Measurements from ENCODE around the gene DNTT.
A peak's percentile ranks its signal among the peaks of the same experiment; 100 is the strongest.

The DNTT gene

DNA sequence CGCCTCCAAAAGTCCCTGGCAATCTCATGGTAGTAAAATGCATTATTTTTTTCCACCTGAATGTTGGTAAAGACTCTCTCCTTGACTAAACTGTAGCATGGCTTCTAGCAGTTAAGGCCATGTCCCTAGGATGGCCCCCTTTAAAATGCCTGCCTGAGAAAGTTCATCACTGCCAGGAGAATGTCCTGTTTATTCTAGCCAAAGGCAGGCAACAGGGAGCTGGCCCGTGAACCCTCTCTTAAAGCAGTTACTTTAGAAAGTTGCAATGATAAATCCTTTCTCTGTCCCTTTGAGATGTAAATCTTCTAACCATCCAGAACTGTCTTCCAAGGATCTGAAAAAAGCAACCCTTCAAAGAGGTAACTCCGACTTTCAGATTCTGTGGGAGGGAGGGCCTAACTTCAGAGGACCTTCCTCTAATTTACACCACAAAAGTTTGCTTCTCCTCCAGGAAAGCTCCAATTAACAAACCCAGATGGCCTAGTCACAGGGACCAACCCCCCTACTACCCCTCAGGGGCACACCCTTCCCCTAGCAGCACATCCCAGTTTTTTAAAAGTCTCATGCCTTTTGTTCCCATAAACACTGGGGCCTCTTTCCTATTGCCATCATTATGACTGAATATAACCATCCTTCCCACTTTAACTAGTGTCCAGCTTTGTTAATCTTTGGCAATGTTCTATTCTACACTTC is 5.5 kb downstream of the DNTT start:
- DNase-seq (ENCODE audit: low spot score): no peak

- DNase-seq (ENCODE audit: low spot score): no peak
Observed at GRCh38 chr10:96310321-96310669, 6.1 kb downstream of the DNTT start.

- DNase-seq (ENCODE audit: low spot score): no peak
Observed at GRCh38 chr10:96311180-96311715, 7.0 kb downstream of the DNTT start.

- no peak for DNase-seq (ENCODE audit: low spot score)
Observed at GRCh38 chr10:96313344-96313743, 9.1 kb downstream of the DNTT start.

DNA sequence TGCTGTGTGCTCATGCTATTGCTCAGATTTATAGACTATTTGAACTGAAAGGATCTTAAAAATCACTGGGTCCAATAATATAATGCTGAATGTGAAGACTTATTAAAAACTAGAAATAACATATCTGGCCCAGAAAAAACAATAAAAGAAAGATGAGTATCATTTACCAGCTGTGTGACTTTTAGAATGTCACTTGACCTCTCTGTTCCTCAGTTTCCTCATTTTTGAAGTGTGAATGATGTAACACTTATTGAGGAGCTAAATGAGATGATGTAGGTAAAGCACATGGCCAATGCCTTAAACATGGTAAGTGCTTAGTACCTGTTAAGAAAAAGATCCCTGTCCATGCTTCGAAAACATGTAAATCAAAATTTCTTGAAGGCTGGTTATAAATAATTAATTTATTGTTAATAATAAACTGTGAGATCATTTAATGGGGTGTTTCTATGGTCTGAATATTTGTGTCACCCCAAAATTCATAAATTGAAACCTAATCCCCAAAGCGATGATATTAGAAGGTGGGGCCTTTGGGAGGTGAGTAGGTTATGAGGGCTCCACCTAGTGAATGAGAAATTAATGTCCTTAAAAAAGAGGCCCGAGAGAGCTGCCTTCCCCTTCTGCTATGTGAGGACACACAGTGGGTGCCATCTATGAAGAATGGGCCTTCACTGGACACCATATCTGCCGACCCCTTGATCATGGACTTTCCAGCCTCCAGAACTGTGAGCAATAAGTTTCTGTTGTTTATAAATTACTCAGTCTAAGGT is 13.0 kb downstream of the DNTT start:
- DNase-seq (ENCODE audit: low spot score): no peak

DNA sequence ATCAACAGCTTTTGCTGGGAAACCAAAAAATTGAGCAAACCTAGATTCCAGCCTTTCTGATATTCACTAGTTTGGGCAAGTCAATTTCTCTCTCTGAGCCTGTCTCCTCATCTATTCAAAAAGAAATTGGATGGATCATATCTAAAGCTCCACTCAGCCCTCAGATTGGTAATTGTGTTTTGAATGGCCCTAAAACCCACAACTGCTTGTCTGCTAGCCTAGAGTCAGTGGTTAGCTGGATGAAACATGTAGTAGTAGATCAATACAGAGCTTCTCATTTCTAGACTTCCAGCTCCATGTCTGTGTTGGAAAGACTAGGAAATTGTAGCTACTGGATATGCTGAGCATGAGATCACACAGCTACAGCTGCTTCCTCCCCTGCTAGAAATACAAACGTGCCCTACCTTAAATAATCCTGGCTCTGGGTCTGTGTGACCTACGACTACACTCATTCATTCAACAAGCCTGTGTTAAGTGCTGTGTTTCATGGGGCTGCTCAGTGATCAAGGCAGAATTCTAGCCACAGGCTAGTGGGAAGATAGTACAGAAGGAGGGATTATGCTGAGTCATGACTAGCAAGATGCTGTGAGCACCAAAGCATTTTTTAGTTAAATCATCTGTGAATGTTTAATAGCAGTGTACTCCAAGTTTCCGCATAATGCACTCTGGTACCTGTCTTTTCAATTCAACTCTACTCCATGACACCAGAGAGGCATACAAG is 15.7 kb downstream of the DNTT start:
- no peak for DNase-seq (ENCODE audit: low spot score)

DNA sequence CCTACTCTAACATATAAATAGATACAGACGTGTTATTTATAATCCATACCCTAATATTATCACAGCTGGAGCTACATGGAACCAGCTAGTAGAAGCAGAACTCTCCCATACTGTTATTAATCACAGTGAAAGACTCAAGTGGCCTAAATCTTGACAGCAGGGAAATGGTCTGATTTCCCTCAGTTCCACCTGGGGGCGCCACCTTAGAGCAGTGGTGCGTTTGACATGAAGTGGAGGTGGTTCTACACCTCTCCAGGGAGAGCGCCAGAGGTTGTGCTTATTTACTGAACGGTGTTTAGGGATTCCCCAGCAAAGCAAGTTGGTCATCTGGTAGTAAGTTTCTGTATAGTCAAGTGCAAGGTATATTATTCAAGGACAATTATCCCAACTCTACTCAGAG is 17.6 kb downstream of the DNTT start:
- DNase-seq (ENCODE audit: low spot score): no peak

GRCh38 chr10:96322275-96322674 is 18.0 kb downstream of the DNTT start:
- no peak for DNase-seq (ENCODE audit: low spot score)

DNA sequence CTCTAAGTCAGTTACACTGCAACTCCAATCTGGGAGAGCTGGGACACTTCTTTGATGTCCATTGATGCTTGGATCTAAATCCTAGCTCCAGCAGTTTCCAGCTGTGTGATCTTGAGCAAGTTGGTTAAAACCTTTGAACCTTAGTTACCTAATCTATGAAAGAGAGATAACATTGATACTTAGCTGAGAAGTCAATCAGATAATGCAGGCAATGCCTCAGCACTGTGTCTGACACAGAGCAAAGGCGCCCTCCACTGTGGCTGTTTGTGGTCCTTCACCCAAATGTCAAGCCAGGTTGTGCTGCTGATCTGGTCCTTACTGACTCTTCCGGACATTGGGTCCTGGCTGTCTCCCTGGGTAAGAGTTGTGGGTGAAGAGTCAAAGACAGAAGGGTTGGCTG is 20.2 kb downstream of the DNTT start:
- no peak for DNase-seq (ENCODE audit: low spot score)

GRCh38 chr10:96325719-96326373 is 21.6 kb downstream of the DNTT start:
- no peak for DNase-seq (ENCODE audit: low spot score)

- no peak for DNase-seq (ENCODE audit: low spot score)
Observed at GRCh38 chr10:96327462-96327861, 23.2 kb downstream of the DNTT start.

GRCh38 chr10:96333101-96333500 is 28.9 kb downstream of the DNTT start:
- DNase-seq (ENCODE audit: low spot score): no peak

- DNase-seq (ENCODE audit: low spot score): peak; percentile 37
Observed at GRCh38 chr10:96334616-96335526, 30.6 kb downstream of the DNTT start.

- DNase-seq (ENCODE audit: low spot score): no peak
Observed at GRCh38 chr10:96337106-96337505, 32.9 kb downstream of the DNTT start.

DNA sequence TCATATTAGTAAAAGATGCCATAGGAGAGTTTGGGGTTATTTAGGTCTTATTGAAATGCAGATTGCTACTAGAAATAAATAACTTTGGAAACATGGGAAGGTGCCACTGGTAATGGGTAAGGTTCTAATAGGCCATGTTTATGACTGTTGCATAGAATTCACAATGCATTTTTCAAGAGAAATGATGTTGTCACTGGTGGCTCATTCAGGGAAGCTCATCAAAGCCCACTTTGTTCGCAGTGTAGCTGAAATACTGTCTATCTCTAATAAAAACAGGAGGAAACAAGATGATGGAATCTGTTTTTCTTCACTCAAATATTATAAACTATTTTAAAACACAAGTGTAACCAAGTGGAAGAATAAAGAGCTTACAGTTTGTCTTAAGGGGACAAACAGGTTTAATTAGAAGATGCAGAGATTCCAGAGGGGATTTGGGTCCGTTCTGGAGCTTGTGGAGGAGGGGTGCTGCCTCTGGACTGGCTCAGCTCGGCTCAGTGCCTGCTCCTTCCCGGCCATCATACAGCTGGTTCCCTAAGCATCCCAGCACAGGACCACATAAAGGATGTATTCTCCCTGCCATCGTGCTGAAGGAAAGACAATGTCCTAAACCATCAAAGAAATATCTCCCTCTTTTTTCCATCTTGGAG is 34.2 kb downstream of the DNTT start:
- no peak for DNase-seq (ENCODE audit: low spot score)

GRCh38 chr10:96339383-96339782 is 35.1 kb downstream of the DNTT start:
- no peak for DNase-seq (ENCODE audit: low spot score)

DNA sequence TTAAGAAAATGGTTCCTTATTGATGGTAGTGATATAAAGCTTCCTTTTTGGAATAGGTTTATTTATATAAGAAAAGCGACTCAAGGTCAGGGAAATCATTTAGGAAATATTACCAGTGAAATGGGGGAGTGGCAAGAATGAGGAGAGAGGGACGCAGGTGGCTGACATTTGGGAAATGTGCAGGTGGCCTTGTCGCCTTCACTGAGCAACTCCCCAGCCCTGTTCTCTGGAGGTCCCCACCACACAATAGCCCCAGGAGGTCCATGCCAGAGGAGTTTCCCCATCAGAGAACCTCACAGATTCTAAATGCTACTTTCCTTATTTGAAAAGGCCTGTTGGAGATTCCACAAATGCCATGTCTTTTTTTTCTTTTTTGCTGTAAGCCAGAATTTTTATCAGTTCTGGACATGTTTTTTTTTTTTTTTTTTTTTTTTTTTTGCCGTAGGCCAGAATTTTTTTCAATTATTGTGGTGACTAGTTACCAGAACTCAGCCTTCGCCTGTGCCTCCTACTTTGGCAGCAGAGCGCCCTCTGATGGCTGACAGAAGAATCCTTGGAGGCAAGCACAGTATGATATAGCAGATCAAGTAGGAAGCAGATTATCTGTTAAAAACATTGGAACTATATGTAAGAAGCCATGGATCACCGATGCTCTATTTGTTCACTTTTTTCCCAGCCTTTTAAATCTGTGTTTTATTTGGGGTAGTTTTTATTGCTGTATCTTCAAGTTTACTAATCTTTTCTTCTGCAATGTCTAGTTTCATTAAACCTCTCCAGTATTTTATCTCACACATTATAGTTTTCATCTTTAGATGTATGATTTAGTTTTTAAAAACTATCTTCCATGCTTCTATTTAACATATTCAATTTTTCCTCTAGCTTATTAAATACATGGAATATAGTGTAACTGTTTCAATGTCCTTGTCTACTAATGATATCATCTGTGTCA is 36.0 kb downstream of the DNTT start:
- peak; percentile 31 for DNase-seq (ENCODE audit: low spot score)

DNA sequence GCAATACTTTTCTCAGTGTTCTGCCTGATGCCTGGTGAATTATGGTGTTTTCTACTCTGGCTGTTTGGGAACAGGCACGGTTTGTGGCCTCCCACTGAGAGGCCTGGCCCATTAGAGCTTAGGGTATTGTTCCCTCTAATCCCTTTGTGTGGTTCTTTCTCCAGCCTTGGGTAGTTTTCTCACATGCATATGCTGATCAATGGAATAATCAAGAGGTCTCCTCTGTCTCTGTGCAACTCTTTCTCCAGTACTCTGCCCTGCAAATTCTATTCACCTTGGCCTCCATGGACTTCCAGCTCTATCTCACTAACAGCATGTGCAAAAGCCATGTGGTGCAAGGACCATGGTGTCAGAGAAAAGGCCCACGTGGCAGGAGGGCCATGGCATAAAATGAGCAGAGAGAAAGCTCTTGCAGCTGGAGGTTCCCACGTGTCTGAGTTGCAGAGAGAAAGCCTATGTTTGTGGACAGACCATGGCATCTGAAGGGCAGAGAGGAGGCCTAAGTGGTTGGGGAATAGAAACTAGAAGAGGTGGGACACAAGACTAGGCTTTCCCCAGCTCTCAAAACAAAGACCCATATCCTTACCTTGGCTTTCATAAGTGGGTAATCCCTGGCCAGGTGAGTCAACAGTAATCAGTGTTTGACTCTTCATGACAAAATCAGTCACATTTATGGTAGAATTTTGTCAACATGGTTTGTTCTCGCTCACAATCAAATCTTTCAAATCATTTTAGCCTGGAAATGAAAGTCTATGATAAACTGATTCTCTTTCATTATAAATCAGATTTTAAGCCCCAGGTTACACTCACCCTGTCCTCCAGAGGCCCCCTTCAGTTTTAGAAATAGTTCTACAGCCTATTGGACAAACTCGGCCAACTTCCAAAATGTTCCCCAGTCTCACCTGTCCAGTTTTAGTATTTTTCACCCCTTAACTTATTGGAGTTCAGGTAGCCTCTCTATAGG is 37.3 kb downstream of the DNTT start:
- DNase-seq (ENCODE audit: low spot score): no peak

All from CD4-positive, alpha-beta T cell treated with Interleukin-2 at 100 ng/mL for 4 hours (primary cell).